HEK293T (cell line): ENCODE results near the gene SKAP1.
A peak's percentile ranks its signal among the peaks of the same experiment; 100 is the strongest.
"Not testable (repeated sequence)": the region's sequence is repeated elsewhere in the genome, so short reads cannot be mapped to it uniquely, and the experiment has no call there.

Experiments
- CTCF ChIA-PET: fragments of 350-600 bp; formaldehyde crosslinking; extraction: SDS; loops from one replicate; lab custom pipeline; 2021; ENCODE audit warnings: antibody characterized with exemption, inconsistent platforms; lab: Yijun Ruan, JAX
- POLR2A ChIA-PET: fragments of 350-600 bp; formaldehyde crosslinking; extraction: SDS; loops from one replicate; lab custom pipeline; 2020; ENCODE audit warnings: antibody characterized with exemption, inconsistent platforms; lab: Yijun Ruan, JAX
- DNase-seq: peaks from one replicate; pipeline ENCODE4 v3.0.0; 2012; ENCODE audit warnings: mixed read lengths; ENCODE audit errors: extremely low spot score
- ARNT ChIP-seq: fragments of 450-650 bp; IDR thresholded peaks from 2 replicates; pipeline ENCODE4 v1.6.1; 2017; ENCODE audit warnings: mild to moderate bottlenecking
- BHLHE40 ChIP-seq: fragments of 450-650 bp; IDR thresholded peaks from 2 replicates; pipeline ENCODE4 v1.6.1; 2016; ENCODE audit warnings: mild to moderate bottlenecking, moderate library complexity, borderline replicate concordance
- CTBP1 ChIP-seq: fragments of 450-650 bp; IDR thresholded peaks from 2 replicates; pipeline ENCODE4 v1.6.1; 2016; ENCODE audit warnings: borderline replicate concordance
- ELF4 ChIP-seq: fragments of 450-650 bp; IDR thresholded peaks from 2 replicates; pipeline ENCODE4 v1.6.1; 2017; ENCODE audit warnings: antibody characterized with exemption
- FOXA1 ChIP-seq: fragments of 450-650 bp; IDR thresholded peaks from 2 replicates; pipeline ENCODE4 v1.6.1; 2016; ENCODE audit warnings: mild to moderate bottlenecking
- FOXK2 ChIP-seq: fragments of 450-650 bp; IDR thresholded peaks from 2 replicates; pipeline ENCODE4 v1.6.1; 2016; ENCODE audit warnings: mild to moderate bottlenecking
- FOXM1 ChIP-seq: fragments of 450-650 bp; IDR thresholded peaks from 2 replicates; pipeline ENCODE4 v1.6.1; 2017; ENCODE audit warnings: mild to moderate bottlenecking, borderline replicate concordance
- HDGF ChIP-seq: fragments of 450-650 bp; IDR thresholded peaks from 2 replicates; pipeline ENCODE4 v1.6.1; 2017; ENCODE audit warnings: antibody characterized with exemption, borderline replicate concordance
- L3MBTL2 ChIP-seq: fragments of 450-650 bp; conservative IDR thresholded peaks from 2 replicates; pipeline ENCODE4 v1.6.1; 2016; ENCODE audit warnings: mild to moderate bottlenecking
- LEF1 ChIP-seq: fragments of 450-650 bp; IDR thresholded peaks from 2 replicates; pipeline ENCODE4 v1.6.1; 2017; ENCODE audit warnings: mild to moderate bottlenecking, borderline replicate concordance
- NFRKB ChIP-seq: fragments of 450-650 bp; IDR thresholded peaks from 2 replicates; pipeline ENCODE4 v1.6.1; 2016; ENCODE audit warnings: mild to moderate bottlenecking, moderate library complexity
- SP1 ChIP-seq: fragments of 450-650 bp; IDR thresholded peaks from 2 replicates; pipeline ENCODE4 v1.6.1; 2017
- SUZ12 ChIP-seq: fragments of 450-650 bp; IDR thresholded peaks from 2 replicates; pipeline ENCODE4 v1.6.1; 2016; ENCODE audit warnings: mild to moderate bottlenecking
- TARDBP ChIP-seq: fragments of 450-650 bp; IDR thresholded peaks from 2 replicates; pipeline ENCODE4 v1.6.1; 2016
- ZNF384 ChIP-seq: fragments of 450-650 bp; IDR thresholded peaks from 2 replicates; pipeline ENCODE4 v1.6.1; 2016
- TF ChIP-seq, protein P1 (sequence below): fragments of 450-650 bp; IDR thresholded peaks from 2 replicates; pipeline ENCODE4 v1.6.1; 2016

Gene SKAP1

DNA sequence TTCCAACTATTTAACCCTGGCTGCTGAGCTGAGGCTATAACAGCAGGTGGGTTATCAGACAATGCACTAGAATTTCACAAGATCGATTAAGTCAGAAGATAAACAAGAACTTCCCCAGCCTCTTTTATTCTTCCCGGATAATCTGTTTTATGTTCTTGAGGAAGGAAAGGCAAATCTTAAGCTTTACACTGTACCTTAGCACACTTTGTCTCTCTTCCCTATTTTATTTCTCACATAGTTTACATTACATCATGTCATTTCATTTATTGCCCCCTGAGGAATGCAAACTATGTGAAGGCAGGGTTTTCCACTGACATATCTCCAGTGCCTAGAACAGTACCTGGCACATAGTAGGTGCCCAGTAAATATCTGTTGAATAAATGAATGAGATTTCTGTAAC, 139.6 kb downstream of the SKAP1 start:
- TF ChIP-seq NFRKB (no peak), BHLHE40 (no peak), SP1 (no peak), FOXA1 (no peak), CTBP1 (0 out of 2 replicates have a peak, but pooled peaks have one; percentile 16)
- ChIA-PET POLR2A (no interaction called here), CTCF (interaction anchor here (1.3 kb wide), 1 partner anchor 18 kb away, joined by 4 read pairs; no protein-coding TSS in a partner anchor)
- DNase-seq = no peak

DNA sequence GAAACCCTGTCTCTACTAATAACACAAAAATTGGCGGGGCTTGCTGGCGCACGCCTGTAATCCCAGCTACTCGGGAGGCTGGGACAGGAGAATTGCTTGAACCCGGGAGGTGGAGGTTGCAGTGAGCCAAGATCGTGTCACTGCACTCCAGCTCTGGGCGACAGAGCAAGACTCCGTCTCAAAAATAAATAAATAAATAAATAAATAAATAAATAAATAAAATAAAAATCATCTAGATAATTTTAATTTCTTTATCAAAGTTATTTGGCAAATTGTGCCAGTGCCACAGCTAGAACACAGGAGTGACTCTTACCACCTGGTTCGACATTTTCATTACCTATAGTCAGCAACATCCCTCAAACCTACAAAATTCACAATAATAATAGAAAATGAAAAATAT, 143.1 kb downstream of the SKAP1 start:
- CTCF ChIA-PET = interaction anchor here (1.1 kb wide), 1 partner anchor 28 kb away, joined by 5 read pairs; no protein-coding TSS in a partner anchor
- not testable (repeated sequence) for DNase-seq
- POLR2A ChIA-PET = interaction anchor here (1.2 kb wide), 1 partner anchor 118 kb away, joined by 3 read pairs; no protein-coding TSS in a partner anchor

DNA sequence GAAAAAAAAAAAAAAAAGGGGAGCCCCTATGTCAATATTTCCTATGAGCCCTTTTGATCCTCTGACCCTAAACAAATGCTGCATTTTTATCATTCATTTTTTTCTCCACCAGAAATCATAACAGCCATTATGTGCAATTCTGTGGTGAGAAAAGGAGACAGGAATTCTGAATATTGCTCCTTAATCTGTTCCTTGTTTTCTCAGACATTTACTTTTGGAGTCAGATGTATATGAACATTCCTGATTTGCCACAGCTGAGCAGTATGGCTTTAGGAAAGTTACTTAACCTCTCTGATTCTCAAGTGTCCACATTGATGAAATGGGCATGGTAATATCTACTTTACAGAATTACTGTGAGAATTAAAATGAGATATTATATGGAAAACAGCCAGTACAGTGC, 144.4 kb downstream of the SKAP1 start:
- ChIA-PET POLR2A (no interaction called here), CTCF (no interaction called here)
- TF ChIP-seq ELF4 (no peak), FOXK2 (no peak), SUZ12 (no peak)
- TF ChIP-seq, protein P1, sequence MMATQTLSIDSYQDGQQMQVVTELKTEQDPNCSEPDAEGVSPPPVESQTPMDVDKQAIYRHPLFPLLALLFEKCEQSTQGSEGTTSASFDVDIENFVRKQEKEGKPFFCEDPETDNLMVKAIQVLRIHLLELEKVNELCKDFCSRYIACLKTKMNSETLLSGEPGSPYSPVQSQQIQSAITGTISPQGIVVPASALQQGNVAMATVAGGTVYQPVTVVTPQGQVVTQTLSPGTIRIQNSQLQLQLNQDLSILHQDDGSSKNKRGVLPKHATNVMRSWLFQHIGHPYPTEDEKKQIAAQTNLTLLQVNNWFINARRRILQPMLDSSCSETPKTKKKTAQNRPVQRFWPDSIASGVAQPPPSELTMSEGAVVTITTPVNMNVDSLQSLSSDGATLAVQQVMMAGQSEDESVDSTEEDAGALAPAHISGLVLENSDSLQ = no peak
- DNase-seq = no peak

DNA sequence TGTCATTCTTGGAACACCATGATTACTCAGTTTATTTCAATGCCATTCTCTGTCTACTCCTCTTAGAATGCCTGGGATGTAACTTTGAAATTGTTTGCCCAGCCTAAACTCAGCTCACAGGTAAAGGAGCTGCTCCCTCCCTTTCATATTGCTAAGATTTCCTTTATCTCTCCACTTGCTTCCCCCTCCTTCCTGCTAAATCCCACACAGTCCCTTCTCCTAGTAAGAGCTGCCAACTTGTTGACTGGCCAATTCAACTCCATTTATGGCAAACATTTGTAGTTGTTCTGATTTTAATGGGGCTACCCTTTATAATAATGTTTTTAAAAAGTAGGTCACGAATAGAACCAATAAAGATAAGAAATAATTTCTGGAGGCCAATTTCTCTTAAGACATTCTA, 146.1 kb downstream of the SKAP1 start:
- POLR2A ChIA-PET = interaction anchor here (1.2 kb wide), 1 partner anchor 10 kb away, joined by 4 read pairs; no protein-coding TSS in a partner anchor
- TF ChIP-seq BHLHE40 (no peak), ZNF384 (no peak), ELF4 (no peak), LEF1 (no peak), NFRKB (no peak)
- no peak for DNase-seq
- CTCF ChIA-PET = no interaction called here

DNA sequence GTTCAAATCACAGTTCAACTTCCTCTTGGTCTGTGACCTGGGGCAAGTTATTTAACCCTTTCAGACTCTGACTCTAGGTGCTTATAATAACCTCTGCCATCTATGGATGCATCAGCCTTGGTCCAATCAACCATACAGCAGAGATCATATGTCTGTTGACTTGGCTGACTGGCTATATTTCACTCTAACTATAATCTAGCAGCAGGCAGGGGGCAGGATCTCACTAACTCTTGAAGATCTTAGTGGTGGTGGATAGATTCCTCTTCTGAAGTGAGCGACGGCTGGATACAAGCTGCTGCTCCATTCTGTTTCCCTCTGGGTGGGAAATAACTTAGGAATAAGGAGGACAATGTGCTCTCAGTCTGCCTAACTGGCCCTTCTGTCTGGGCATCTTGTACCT, 146.6 kb downstream of the SKAP1 start:
- ChIA-PET POLR2A (interaction anchor here (1.2 kb wide), 1 partner anchor 10 kb away, joined by 4 read pairs; no protein-coding TSS in a partner anchor), CTCF (interaction anchor here (0.6 kb wide), 1 partner anchor 37 kb away, joined by 3 read pairs; no protein-coding TSS in a partner anchor)
- no peak for TF ChIP-seq SP1
- TF ChIP-seq, protein P1 = peak; percentile 84
- DNase-seq = peak; percentile 20

DNA sequence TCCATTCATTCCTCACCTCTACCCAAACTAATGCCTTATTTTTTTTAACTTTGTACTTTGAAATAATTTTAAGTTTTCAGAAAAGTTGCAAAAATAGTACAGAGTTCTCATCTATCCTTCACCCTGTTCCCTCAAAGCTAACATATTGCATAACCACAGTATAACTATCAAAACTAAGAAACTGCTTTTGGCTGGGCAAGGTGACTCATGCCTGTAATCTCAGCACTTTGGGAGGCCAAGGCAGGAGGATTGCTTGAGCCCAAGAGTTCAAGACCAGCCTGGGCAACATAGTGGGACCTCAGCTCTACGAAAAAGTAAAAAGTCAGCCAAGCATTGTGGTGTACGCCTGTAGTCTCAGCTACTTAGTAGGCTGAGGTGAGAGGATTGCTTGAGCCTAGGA, 147.7 kb downstream of the SKAP1 start:
- CTCF ChIA-PET = interaction anchor here (1.1 kb wide), 1 partner anchor 23 kb away, joined by 3 read pairs; no protein-coding TSS in a partner anchor
- POLR2A ChIA-PET = no interaction called here
- no peak for TF ChIP-seq ARNT
- TF ChIP-seq LEF1 = no peak
- TF ChIP-seq SP1 = no peak
- TF ChIP-seq L3MBTL2 = no peak
- TF ChIP-seq, protein P1 = no peak
- TF ChIP-seq CTBP1 = no peak
- no peak for TF ChIP-seq NFRKB
- TF ChIP-seq BHLHE40 = no peak
- TF ChIP-seq ZNF384 = no peak
- no peak for TF ChIP-seq ELF4
- no peak for TF ChIP-seq FOXA1
- no peak for TF ChIP-seq SUZ12
- no peak for TF ChIP-seq HDGF
- no peak for TF ChIP-seq FOXM1
- no peak for TF ChIP-seq FOXK2
- no peak for TF ChIP-seq TARDBP
- no peak for DNase-seq

DNA sequence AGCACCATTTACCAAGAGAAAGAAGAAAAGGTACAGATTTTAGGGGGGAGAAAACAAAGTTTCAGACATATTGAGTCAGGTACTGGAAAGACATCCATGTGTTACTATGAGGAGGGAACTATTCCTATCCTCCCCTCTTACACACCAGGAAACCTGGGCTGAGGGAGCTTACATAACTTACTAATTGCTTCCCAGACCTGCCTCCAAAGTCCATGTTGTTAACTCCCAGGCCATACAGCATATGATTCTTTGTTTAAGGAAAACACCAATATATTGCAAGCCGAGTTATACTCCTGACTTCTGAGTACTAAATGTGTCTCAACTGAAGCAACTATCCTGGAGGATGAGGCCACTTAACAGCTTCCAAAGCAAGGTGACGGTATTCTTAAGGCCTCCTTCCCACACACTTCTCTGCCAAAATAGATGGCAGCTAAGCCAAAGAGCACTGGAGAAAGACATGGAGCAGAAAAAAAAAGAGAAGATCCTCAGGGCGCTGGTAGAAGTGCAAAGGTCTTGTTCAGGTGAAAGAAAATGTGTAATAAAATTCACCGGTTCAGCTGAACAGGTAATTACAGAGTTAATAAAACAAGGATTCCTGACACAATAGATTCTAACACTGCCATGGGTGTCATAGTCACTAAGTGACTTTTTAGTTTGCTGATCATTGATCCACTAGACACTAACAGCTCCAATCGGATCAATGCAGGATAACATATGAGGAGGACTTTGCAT, 151.1 kb downstream of the SKAP1 start:
- CTCF ChIA-PET = interaction anchor here (1.4 kb wide), 1 partner anchor 17 kb away, joined by 4 read pairs; no protein-coding TSS in a partner anchor
- TF ChIP-seq TARDBP (no peak), L3MBTL2 (no peak), FOXK2 (no peak), ARNT (no peak), ZNF384 (no peak), NFRKB (no peak), HDGF (no peak), BHLHE40 (no peak), FOXA1 (no peak), ELF4 (no peak), CTBP1 (no peak)
- DNase-seq = no peak
- POLR2A ChIA-PET = no interaction called here
